MCF 10A (cell line): ENCODE results near the gene SYT11. TPM values are rescaled to one million over a fixed set of nuclear protein-coding genes. Genes with fewer than 3 reads are reported as not detected.

Experiments used
- BruUV-seq: library from RNA; stranded (reverse); fragments of 400-500 nt; replicated peaks from 2 replicates; lab custom pipeline; 2021; lab: Mats Ljungman, UMichigan
- CTCF ChIA-PET: fragments of 300-600 bp; sonication (Branson Sonifier 250); formaldehyde crosslinking; extraction: SDS; loops from one replicate; lab custom pipeline; 2021; ENCODE audit warnings: antibody characterized with exemption, inconsistent platforms; lab: Yijun Ruan, JAX
- POLR2A ChIA-PET: fragments of 300-600, 350-650 bp; sonication (Branson Sonifier 250); formaldehyde crosslinking; extraction: SDS; loops from one replicate; lab custom pipeline; 2020; ENCODE audit warnings: antibody characterized with exemption, inconsistent platforms; lab: Yijun Ruan, JAX
- DNase-seq: peaks from one replicate; pipeline ENCODE4 v3.0.0-alpha.2; 2018; ENCODE audit not compliant: unreplicated experiment
- H3K27ac Mint-ChIP-seq: one replicate; pipeline ENCODE4 v1.8.0; 2022; ENCODE audit warnings: mild to moderate bottlenecking, low read depth, mixed read lengths; ENCODE audit not compliant: unreplicated experiment
- H3K27me3 Mint-ChIP-seq: one replicate; pipeline ENCODE4 v1.8.0; 2022; ENCODE audit warnings: mixed read lengths; ENCODE audit not compliant: insufficient read depth, unreplicated experiment
- H3K36me3 Mint-ChIP-seq: one replicate; pipeline ENCODE4 v1.8.0; 2022; ENCODE audit warnings: mild to moderate bottlenecking, moderate library complexity, mixed read lengths; ENCODE audit not compliant: insufficient read depth, unreplicated experiment
- H3K4me1 Mint-ChIP-seq: one replicate; pipeline ENCODE4 v1.8.0; 2022; ENCODE audit warnings: mixed read lengths; ENCODE audit not compliant: insufficient read depth, unreplicated experiment
- H3K4me3 Mint-ChIP-seq: one replicate; pipeline ENCODE4 v1.8.0; 2022; ENCODE audit warnings: mild to moderate bottlenecking, moderate library complexity, mixed read lengths; ENCODE audit not compliant: unreplicated experiment
- H3K9me3 Mint-ChIP-seq: one replicate; pipeline ENCODE4 v1.8.0; 2022; ENCODE audit warnings: mixed read lengths; ENCODE audit not compliant: unreplicated experiment
- intact Hi-C: fragments of 100-400 bp; cut with micrococcal nuclease; formaldehyde crosslinking; loops from 2 replicates; pipeline ENCODE4 v1.14.1; 2022
- total RNA-seq: library from RNA; stranded (reverse); gene quantifications from 2 replicates; pipeline ENCODE4 v1.2.3, GENCODE V29; 2022
- TF ChIP-seq, protein P1 (sequence below): fragments of 200-600 bp; IDR thresholded peaks from one replicate; pipeline ENCODE4 v1.8.0; 2022; ENCODE audit warnings: antibody characterized with exemption, mild to moderate bottlenecking; ENCODE audit not compliant: unreplicated experiment

Gene SYT11
- total RNA-seq, 1 experiment from 2014 or later = 0.14 TPM

DNA sequence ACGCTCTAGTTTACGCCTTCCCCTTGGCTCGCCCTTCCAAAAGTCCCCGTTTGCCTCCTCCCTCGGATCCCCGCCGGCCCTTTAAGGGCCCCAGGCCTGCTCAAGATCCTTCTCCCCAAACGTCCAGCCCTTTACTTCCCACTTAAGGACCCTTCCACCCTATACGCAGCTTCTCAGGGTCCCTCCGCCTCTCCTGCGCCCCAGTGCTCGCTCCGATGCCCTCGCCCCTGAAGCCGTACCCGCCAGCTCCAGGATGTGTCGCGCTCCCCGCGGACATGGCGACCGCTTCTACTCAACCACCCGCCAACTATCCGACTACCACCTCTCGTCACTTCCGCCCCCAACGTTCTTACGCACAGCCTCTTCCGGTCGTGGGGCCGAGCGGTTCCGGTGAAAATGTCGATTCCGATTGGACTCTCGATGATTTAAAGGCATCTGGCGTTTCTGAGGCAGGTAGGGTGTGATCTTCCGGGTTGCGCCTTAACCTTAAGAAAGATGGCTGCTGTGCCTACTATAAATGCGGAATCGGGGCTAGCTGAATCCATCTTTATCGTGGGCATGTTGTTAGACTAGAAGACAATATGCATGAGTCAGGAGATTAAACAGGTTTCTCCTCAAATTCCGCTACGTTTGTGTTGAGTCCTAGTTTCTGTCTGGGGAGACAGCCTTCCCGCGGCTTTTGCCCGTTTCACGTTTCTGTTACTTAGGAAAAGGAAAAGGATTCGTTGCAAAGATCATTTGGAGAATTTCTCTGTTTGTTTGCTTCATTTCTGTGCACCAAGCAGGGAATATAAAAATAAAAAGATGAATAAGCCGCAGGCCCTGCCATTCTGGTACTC lies 74.9 kb downstream of the SYT11 start, which contains the start of gene KHDC4:
Gene KHDC4, minus strand, starts transcription at position 317 of the 839 bp plus-strand sequence. Its CDS starts 40 bp downstream, at position 277.
- TF ChIP-seq, protein P1, sequence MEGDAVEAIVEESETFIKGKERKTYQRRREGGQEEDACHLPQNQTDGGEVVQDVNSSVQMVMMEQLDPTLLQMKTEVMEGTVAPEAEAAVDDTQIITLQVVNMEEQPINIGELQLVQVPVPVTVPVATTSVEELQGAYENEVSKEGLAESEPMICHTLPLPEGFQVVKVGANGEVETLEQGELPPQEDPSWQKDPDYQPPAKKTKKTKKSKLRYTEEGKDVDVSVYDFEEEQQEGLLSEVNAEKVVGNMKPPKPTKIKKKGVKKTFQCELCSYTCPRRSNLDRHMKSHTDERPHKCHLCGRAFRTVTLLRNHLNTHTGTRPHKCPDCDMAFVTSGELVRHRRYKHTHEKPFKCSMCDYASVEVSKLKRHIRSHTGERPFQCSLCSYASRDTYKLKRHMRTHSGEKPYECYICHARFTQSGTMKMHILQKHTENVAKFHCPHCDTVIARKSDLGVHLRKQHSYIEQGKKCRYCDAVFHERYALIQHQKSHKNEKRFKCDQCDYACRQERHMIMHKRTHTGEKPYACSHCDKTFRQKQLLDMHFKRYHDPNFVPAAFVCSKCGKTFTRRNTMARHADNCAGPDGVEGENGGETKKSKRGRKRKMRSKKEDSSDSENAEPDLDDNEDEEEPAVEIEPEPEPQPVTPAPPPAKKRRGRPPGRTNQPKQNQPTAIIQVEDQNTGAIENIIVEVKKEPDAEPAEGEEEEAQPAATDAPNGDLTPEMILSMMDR = no peak
- H3K27ac Mint-ChIP-seq = no peak within 1 kb of the TSS
- CTCF ChIA-PET = interaction anchor here (0.6 to 4.9 kb wide), 13 partner anchors 13 to 291 kb away, joined by 3 to 55 read pairs (median 3); partner anchors contain the start of gene ARHGEF2
- BruUV-seq = no TSS peak
- H3K4me1 Mint-ChIP-seq = peaks cover 33% of the 10 kb centered on the region
- peak; percentile 100 for DNase-seq
- POLR2A ChIA-PET = interaction anchor here (0.6 to 6.8 kb wide), 35 partner anchors 9 to 963 kb away, joined by 3 to 294 read pairs (median 6); partner anchors contain the start of genes ARHGEF2, GON4L, LAMTOR2 and LMNA
- H3K4me3 Mint-ChIP-seq = no peak within 1 kb of the TSS
- intact Hi-C loops = loop anchor here (1.0 kb wide), 1 partner anchor 49 kb away; no protein-coding TSS in a partner anchor
- no peaks in the 10 kb centered on the region for H3K27me3 Mint-ChIP-seq
- H3K36me3 Mint-ChIP-seq = no peaks in the 10 kb centered on the region
- no peaks in the 10 kb centered on the region for H3K9me3 Mint-ChIP-seq

Other genes starting within 250 kb of the SYT11 start
- 130 and 140 TPM in 2 replicates for gene MSTO1, start 249.3 kb upstream of the SYT11 start, total RNA-seq
- gene YY1AP1, start 170.8 kb upstream of the SYT11 start, total RNA-seq = 78.6 and 88.5 TPM in 2 replicates
- 226 and 235 TPM in 2 replicates for gene DAP3, start 170.5 kb upstream of the SYT11 start, total RNA-seq
- gene GON4L, start 2.4 kb upstream of the SYT11 start, total RNA-seq = 60.1 and 66.3 TPM in 2 replicates
- gene RIT1, start 51.8 kb downstream of the SYT11 start, total RNA-seq = 36.2 and 43.1 TPM in 2 replicates
- 90.9 and 104 TPM in 2 replicates for gene KHDC4, start 74.8 kb downstream of the SYT11 start, total RNA-seq
- not detected in 2 replicates for gene RXFP4, start 82.1 kb downstream of the SYT11 start, total RNA-seq
- gene ARHGEF2, start 119.0 kb downstream of the SYT11 start, total RNA-seq = 498 and 555 TPM in 2 replicates
- gene SSR2, start 161.4 kb downstream of the SYT11 start, total RNA-seq = 477 and 589 TPM in 2 replicates
- gene UBQLN4, start 194.2 kb downstream of the SYT11 start, total RNA-seq = 49.0 and 51.4 TPM in 2 replicates
- 88.1 and 104 TPM in 2 replicates for gene LAMTOR2, start 195.2 kb downstream of the SYT11 start, total RNA-seq
- 1.6 and 5.5 TPM in 2 replicates for gene RAB25, start 201.6 kb downstream of the SYT11 start, total RNA-seq
- gene MEX3A, start 222.9 kb downstream of the SYT11 start, total RNA-seq = 0.88 and 0.91 TPM in 2 replicates